ENCODE data around the gene KERA. TPM values are rescaled to one million over a fixed set of nuclear protein-coding genes. Genes with fewer than 3 reads are reported as not detected.

The KERA gene
- total RNA-seq, 1 experiment from 2014 or later = not detected

- no peaks in the 10 kb centered on the region for H3K4me1 ChIP-seq (ENCODE audit: insufficient read depth, low read length)
- H3K9me3 ChIP-seq (ENCODE audit: control insufficient read depth, low read depth, low read length) = no peaks in the 10 kb centered on the region
- H3K4me1 Mint-ChIP-seq = peaks cover 0 to 3% of the 10 kb centered on the region in 2 experiments; a peak in 2 of 4 replicates
- no peak overlapping the region for H2BK12ac ChIP-seq (ENCODE audit: insufficient read length, low read depth, low read length)
- H4K8ac ChIP-seq (replicated peaks; ENCODE audit: insufficient read length, low read depth, low read length) = no peak overlapping the region
- H3K56ac ChIP-seq (ENCODE audit: insufficient read length, low read depth, low read length) = no peak overlapping the region
- H2AK5ac ChIP-seq (ENCODE audit: insufficient read length, low read length) = no peak overlapping the region
- no peak overlapping the region for H3K9ac ChIP-seq (ENCODE audit: extremely low read depth, insufficient read length, low read length)
- H3K4ac ChIP-seq (ENCODE audit: low read depth, low read length) = no peak overlapping the region
- H2BK5ac ChIP-seq (ENCODE audit: insufficient read length, low read length) = no peak overlapping the region
- H3K36me3 Mint-ChIP-seq (ENCODE audit: insufficient read depth in 1 of 3, low read depth in 3 of 3) = no peaks in the 10 kb centered on the region
- H3K9me3 Mint-ChIP-seq = no peaks in the 10 kb centered on the region
- no peak overlapping the region for H2BK120ac ChIP-seq (ENCODE audit: low read depth, low read length, poor library complexity, severe bottlenecking)
- no peak overlapping the region for H2BK15ac ChIP-seq (ENCODE audit: low read depth, low read length)
- H4K20me1 ChIP-seq (ENCODE audit: control insufficient read depth, insufficient read depth, insufficient read length) = no peaks in the 10 kb centered on the region
- no peak overlapping the region for H3K23ac ChIP-seq (ENCODE audit: insufficient read length, low read depth, low read length)
- no peak for DNase-seq
- no peaks in the 10 kb centered on the region for H3K27me3 Mint-ChIP-seq (ENCODE audit: low read depth)
- H3K27ac ChIP-seq (ENCODE audit: insufficient read length, low read depth, low read length) = no peak overlapping the region
- no peak overlapping the region for H3K27ac Mint-ChIP-seq
- no peak overlapping the region for H4K91ac ChIP-seq (ENCODE audit: insufficient read length, low read depth, low read length)
- no peaks in the 10 kb centered on the region for H3K79me2 ChIP-seq (ENCODE audit: insufficient read depth, low read length)
- no peak overlapping the region for H4K5ac ChIP-seq (ENCODE audit: insufficient read length, low read depth, low read length)
- H3K27me3 ChIP-seq (ENCODE audit: insufficient read depth, low read length) = no peaks in the 10 kb centered on the region
- no peak overlapping the region for H3T11ph ChIP-seq (ENCODE audit: low read length)
- no peak overlapping the region for H2BK20ac ChIP-seq (ENCODE audit: low read depth, low read length, poor library complexity, severe bottlenecking)
- H3K14ac ChIP-seq (ENCODE audit: insufficient read depth, low read length) = no peak overlapping the region
- H3K4me3 Mint-ChIP-seq = no peak overlapping the region
- no peaks in the 10 kb centered on the region for H3K23me2 ChIP-seq (ENCODE audit: insufficient read length, low read depth, low read length, poor library complexity, severe bottlenecking)
- H2AFZ ChIP-seq (ENCODE audit: low read length) = no peak overlapping the region
- no peak overlapping the region for H3K4me2 ChIP-seq (ENCODE audit: insufficient read depth, insufficient read length, low read length)
- H3K18ac ChIP-seq (ENCODE audit: insufficient read length, low read depth, low read length) = no peak overlapping the region
- no peaks in the 10 kb centered on the region for H3K79me1 ChIP-seq (ENCODE audit: insufficient read depth, low read depth, low read length, poor library complexity, severe bottlenecking)
- no peak for TF ChIP-seq CTCF (conservative IDR thresholded peaks at IDR 0.05)
Measured at GRCh38 chr12:91073426-91073825, 15.6 kb upstream of the KERA start.

Data from H9 (cell line).